Right lobe of liver (tissue), 6 donors: Measurements from ENCODE around the gene NPY2R. TPM values are rescaled to one million over a fixed set of nuclear protein-coding genes. Genes with fewer than 3 reads are reported as not detected.

Experiments used
- ATAC-seq, 4 donors: fragments of 200-7000 bp; cut with Tn5 transposase; one replicate each; pipeline ENCODE4 v1.9.1; 2020; ENCODE audit warnings: mild to moderate bottlenecking in 4 of 4, moderate library complexity in 4 of 4
- DNase-seq, 3 donors: peaks; one replicate each; pipeline ENCODE4 v3.0.0-alpha.2; 2020
- H3K27ac ChIP-seq, 3 donors: fragments of 200-600 bp; one replicate each; pipeline ENCODE4 v1.8.0; 2022
- H3K27me3 ChIP-seq, 2 donors: fragments of 200-600 bp; one replicate each; pipeline ENCODE4 v1.8.0; 2022
- H3K36me3 ChIP-seq, 4 donors: fragments of 200-600 bp; sonication (generic) in 1 of 4; one replicate each; pipeline versions ENCODE4 v1.5.1 to v1.8.0; 2017 to 2022; ENCODE audit warnings: control low read depth in 1 of 4
- H3K4me1 ChIP-seq, 4 donors: fragments of 200-600 bp; sonication (generic) in 1 of 4; one replicate each; pipeline versions ENCODE4 v1.5.1 to v1.8.0; 2017 to 2022; ENCODE audit warnings: control low read depth in 1 of 4
- H3K4me3 ChIP-seq, 3 donors: fragments of 200-600 bp; one replicate each; pipeline ENCODE4 v1.8.0; 2022
- H3K9me3 ChIP-seq, 4 donors: fragments of 200-600 bp; sonication (generic) in 1 of 4; one replicate each; pipeline versions ENCODE4 v1.5.1 to v1.8.0; 2017 to 2022; ENCODE audit warnings: control low read depth in 1 of 4
- POLR2A ChIP-seq: fragments of 450-650 bp; IDR thresholded peaks from one replicate; pipeline ENCODE4 v1.6.1; 2017; ENCODE audit warnings: antibody characterized with exemption, mild to moderate bottlenecking
- WGBS: methylation state at CpG from one replicate; pipeline ENCODE4 v1.1.6; 2018; ENCODE audit warnings: low coverage, low lambda C conversion rate; ENCODE audit not compliant: insufficient coverage; ENCODE audit errors: missing lambda C conversion rate; 5-methylcytosine and 5-hydroxymethylcytosine counted together
- intact Hi-C, 2 donors: fragments of 100-400 bp; cut with DNase I; formaldehyde crosslinking; loops; one replicate each; pipeline versions ENCODE4 v1.11.2 to v1.14.1; 2022
- total RNA-seq, 6 experiments: library from RNA; depleted of rRNA in 2 of 6; stranded (reverse); fragments of >200 nt in 2 of 6; fragmentation: NEBNext Ultra II Directional in 3 of 6; extraction: Animal tissue kit (Norgen Biotek cat#: 25700) in 3 of 6; gene quantifications; one replicate each; pipeline versions ENCODE4 v1.1.0 to v1.2.4, GENCODE V29; 2016 to 2023
- TF ChIP-seq, protein P1 (sequence below), 4 donors: fragments of 200-600 bp in 3 of 4; fragments of 450-650 bp in 1 of 4; IDR thresholded peaks; one replicate each; pipeline versions ENCODE4 v1.5.1 to v1.8.0; 2016 to 2022; ENCODE audit warnings: antibody characterized with exemption in 4 of 4, mild to moderate bottlenecking in 2 of 4
- donor health status: DM: no; HTN: yes; CAD: no.
- donor health status: DM: no; HTN: no; CAD: no.
- donor health status: DM: no; HTN: no; CAD: no.
- donor health status: DM: no; HTN: yes; CAD: no.
- donor health status: DM: no; HTN: yes; CAD: no.

Gene NPY2R
- total RNA-seq, 6 experiments from 2014 or later: not detected

DNA sequence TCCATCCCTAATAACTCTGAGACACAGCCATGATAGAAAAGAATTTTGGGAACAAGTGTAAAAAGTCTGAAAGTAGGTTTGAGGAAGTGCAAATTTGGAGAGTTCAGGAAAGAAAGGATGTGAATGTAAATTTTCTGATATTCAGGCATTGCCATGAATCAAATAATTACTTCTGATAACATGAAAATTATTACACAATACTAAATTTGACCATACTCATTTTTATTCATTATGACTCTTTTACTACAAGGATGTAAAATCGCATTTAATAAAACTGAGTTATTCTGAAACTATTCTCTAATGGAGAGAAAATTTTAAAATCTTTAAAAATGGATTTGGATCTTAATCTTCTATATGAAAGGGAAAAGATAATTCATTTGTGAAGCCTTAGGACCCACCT lies 33.8 kb upstream of the NPY2R start:
- ATAC-seq (no peak), DNase-seq (no peak)
- TF ChIP-seq, protein P1, sequence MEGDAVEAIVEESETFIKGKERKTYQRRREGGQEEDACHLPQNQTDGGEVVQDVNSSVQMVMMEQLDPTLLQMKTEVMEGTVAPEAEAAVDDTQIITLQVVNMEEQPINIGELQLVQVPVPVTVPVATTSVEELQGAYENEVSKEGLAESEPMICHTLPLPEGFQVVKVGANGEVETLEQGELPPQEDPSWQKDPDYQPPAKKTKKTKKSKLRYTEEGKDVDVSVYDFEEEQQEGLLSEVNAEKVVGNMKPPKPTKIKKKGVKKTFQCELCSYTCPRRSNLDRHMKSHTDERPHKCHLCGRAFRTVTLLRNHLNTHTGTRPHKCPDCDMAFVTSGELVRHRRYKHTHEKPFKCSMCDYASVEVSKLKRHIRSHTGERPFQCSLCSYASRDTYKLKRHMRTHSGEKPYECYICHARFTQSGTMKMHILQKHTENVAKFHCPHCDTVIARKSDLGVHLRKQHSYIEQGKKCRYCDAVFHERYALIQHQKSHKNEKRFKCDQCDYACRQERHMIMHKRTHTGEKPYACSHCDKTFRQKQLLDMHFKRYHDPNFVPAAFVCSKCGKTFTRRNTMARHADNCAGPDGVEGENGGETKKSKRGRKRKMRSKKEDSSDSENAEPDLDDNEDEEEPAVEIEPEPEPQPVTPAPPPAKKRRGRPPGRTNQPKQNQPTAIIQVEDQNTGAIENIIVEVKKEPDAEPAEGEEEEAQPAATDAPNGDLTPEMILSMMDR (IDR thresholded peaks at IDR 0.05): no peak
- no peak for TF ChIP-seq POLR2A
- H3K4me1 ChIP-seq: no peaks in the 10 kb centered on the region
- intact Hi-C loops: no loop called here
- WGBS: 59% methylated on average over 1 of the region's 1 CpG
- no peak overlapping the region for H3K27ac ChIP-seq
- no peaks in the 10 kb centered on the region for H3K36me3 ChIP-seq
- no peaks in the 10 kb centered on the region for H3K9me3 ChIP-seq
- H3K4me3 ChIP-seq: no peak overlapping the region
- peaks cover 0 to 3% of the 10 kb centered on the region in 2 donors for H3K27me3 ChIP-seq

DNA sequence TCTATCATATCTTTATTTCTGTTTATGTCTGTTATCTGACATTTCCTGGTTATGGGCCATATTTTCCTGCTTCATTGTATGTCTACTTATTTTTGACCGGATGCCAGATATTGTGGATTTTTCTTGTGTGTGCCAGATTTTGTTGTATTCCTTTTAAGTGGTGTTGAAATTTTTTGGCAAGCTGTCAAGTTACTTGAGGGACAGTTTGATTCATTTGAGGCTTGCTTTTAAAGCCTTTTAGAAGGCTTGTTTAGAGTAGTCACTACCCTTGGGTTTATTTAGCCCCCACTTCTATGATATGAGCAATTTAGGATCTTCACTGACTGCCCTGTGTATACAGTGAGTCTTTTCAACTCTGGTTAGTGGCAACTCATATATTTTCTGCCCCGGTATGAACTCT lies 29.2 kb upstream of the NPY2R start:
- no peaks in the 10 kb centered on the region for H3K9me3 ChIP-seq
- H3K27ac ChIP-seq: no peak overlapping the region
- intact Hi-C loops: no loop called here
- WGBS: 55% methylated on average over 2 of the region's 2 CpGs
- H3K4me1 ChIP-seq: no peaks in the 10 kb centered on the region
- no peak overlapping the region for H3K4me3 ChIP-seq
- no peaks in the 10 kb centered on the region for H3K36me3 ChIP-seq
- TF ChIP-seq, protein P1 (IDR thresholded peaks at IDR 0.05): no peak
- TF ChIP-seq POLR2A: no peak
- DNase-seq (no peak), ATAC-seq (no peak)
- H3K27me3 ChIP-seq: peaks cover 0 to 3% of the 10 kb centered on the region in 2 donors

DNA sequence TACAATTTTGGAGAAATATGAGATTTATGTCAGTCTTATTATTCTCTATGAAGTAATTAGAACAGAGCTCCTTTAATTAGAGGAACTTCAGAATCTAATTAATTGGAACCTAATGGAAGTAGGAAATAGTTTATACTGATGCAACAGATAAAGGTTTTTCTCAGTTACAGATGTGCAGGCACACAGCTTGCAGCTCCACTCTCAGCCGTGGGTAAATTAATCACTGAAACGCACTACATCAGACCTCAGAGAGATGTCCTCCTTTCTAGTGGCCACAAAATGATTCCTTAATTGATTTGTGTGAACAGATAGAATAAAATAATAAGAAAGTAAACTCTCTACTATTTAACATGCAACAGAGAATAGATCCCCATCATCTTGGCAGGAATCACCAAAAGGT lies 21.5 kb upstream of the NPY2R start:
- Histone ChIP-seq H3K27me3 (no peaks in the 10 kb centered on the region), H3K4me1 (no peaks in the 10 kb centered on the region), H3K27ac (no peak overlapping the region), H3K9me3 (no peaks in the 10 kb centered on the region), H3K36me3 (no peaks in the 10 kb centered on the region), H3K4me3 (no peak overlapping the region)
- DNase-seq (no peak), ATAC-seq (no peak)
- TF ChIP-seq, protein P1 (IDR thresholded peaks at IDR 0.05): no peak
- TF ChIP-seq POLR2A: no peak
- 78% methylated on average over 2 of the region's 2 CpGs for WGBS
- intact Hi-C loops: no loop called here

DNA sequence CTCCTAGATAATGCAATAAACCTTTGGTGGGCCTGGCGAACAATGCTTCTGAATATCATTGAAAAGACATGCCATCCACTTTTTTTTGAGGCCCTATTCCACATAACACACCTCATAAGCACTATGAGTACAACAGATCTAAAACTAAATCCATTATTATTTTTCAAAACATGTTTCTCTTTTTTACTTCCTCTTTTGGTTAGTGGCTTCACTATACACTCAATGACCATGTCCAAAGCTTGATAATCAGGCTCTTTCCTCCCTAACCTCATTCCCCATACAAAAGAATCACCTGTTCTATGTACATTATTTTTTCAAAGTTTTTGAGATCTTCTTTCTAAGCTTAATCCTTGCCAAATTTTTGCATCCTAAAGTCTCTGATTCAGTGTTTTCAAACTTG lies 20.4 kb upstream of the NPY2R start:
- intact Hi-C loops: no loop called here
- Histone ChIP-seq H3K36me3 (no peaks in the 10 kb centered on the region), H3K9me3 (no peaks in the 10 kb centered on the region), H3K27me3 (no peaks in the 10 kb centered on the region), H3K4me3 (no peak overlapping the region), H3K4me1 (no peaks in the 10 kb centered on the region), H3K27ac (no peak overlapping the region)
- ATAC-seq: no peak
- 0% methylated on average over 1 of the region's 1 CpG for WGBS
- DNase-seq: no peak
- TF ChIP-seq POLR2A: no peak
- TF ChIP-seq, protein P1 (IDR thresholded peaks at IDR 0.05): no peak

DNA sequence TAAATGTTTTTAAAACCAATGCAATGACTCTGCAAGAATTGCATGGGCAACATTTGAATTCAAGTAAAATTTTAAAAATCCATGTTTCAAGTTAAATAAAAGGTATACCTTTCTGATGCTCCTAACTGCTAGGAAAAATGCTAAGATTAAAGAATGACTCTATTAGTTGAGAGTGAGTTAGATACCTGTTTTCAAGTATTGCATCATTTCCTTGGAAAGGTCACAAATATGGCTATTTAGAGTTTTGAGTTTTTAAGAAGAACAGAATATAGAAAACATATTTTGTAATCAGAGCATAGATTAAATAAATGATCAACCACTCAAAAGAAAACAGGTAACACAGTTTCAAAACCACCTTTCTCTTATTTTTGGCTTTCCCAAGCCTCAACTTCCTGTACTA lies 18.3 kb upstream of the NPY2R start:
- Histone ChIP-seq H3K36me3 (no peaks in the 10 kb centered on the region), H3K27me3 (no peaks in the 10 kb centered on the region), H3K27ac (no peak overlapping the region), H3K4me1 (no peaks in the 10 kb centered on the region), H3K9me3 (no peaks in the 10 kb centered on the region), H3K4me3 (no peak overlapping the region)
- ATAC-seq (no peak), DNase-seq (no peak)
- TF ChIP-seq, protein P1 (IDR thresholded peaks at IDR 0.05): no peak
- no peak for TF ChIP-seq POLR2A
- intact Hi-C loops: no loop called here
